Spleen (tissue), 7 donors: ENCODE data around the gene KIAA0825.

Source experiments
- CTCF ChIP-seq, 11 experiments: fragments of 200-600 bp in 7 of 11; fragments of 450-650 bp in 4 of 11; sonication (generic) in 4 of 11; IDR thresholded peaks in 8 of 11; conservative IDR thresholded peaks in 3 of 11; 1 replicate in 7 of 11; 2 replicates in 4 of 11; pipeline versions ENCODE4 v1.4.0 to v1.8.0; 2016 to 2021; ENCODE audit warnings: antibody characterized with exemption in 11 of 11, inconsistent platforms in 4 of 11, mild to moderate bottlenecking in 1 of 11
- POLR2A ChIP-seq, 3 donors: fragments of 450-650 bp; IDR thresholded peaks; one replicate each; pipeline ENCODE4 v1.5.1; 2017; ENCODE audit warnings: antibody characterized with exemption in 3 of 3, mild to moderate bottlenecking in 1 of 3
- POLR2AphosphoS5 ChIP-seq, 3 donors: sonication (generic); formaldehyde crosslinking; IDR thresholded peaks; one replicate each; pipeline ENCODE4 v1.5.1; 2017; ENCODE audit warnings: antibody characterized with exemption in 3 of 3
- donor health status: DM: no; HTN: no; CAD: no; lungs with moderate emphysema.
- donor health status: DM: no; HTN: no; CAD: no.
- donor health status: DM: no; HTN: no; CAD: no.

DNA sequence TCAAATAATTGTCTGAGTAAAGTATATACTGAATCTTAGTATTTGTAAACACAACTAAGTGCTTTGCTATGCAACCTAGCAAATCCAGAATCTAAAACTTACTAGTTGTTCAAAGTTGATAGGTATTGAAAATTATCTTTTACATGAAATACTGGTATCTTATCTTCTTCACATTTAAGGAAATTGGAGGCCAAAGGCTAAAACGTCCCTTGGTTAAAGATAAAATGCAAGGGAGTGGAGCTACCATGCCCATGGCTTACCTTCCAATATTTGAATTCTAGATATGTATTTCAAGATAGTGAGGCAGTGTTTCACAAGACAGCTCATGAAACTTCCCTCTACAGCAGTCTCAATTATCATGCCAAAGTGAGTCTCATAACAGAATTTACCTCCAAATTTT, 373.5 kb downstream of the KIAA0825 start:
- TF ChIP-seq POLR2AphosphoS5 (IDR thresholded peaks at IDR 0.05) (no peak), POLR2A (IDR thresholded peaks at IDR 0.05) (no peak), CTCF (IDR thresholded peaks at IDR 0.05 in 8 of 11, conservative IDR thresholded peaks at IDR 0.05 in 3 of 11) (no peak)
